ENCODE results near the gene PER3.

GRCh38 chr1:7780976-7781375 is 3.1 kb upstream of the PER3 start:
- TF ChIP-seq CTCF (IDR thresholded peaks at IDR 0.05; ENCODE audit: poor library complexity) (no peak), EZH2 (IDR thresholded peaks at IDR 0.05; ENCODE audit: borderline replicate concordance) (no peak)
